NCI-H2196 treated with DMSO at 0.1 percent for 48 hours (cell line): Measurements from ENCODE around the gene PMS2.
"Not testable (repeated sequence)": the region's sequence is repeated elsewhere in the genome, so short reads cannot be mapped to it uniquely, and the experiment has no call there.

ENCODE experiments used
- DNase-seq: peaks from one replicate; lab custom pipeline; 2025; ENCODE audit not compliant: unreplicated experiment; lab: John Stamatoyannopoulos, UW

Gene PMS2, protein sequence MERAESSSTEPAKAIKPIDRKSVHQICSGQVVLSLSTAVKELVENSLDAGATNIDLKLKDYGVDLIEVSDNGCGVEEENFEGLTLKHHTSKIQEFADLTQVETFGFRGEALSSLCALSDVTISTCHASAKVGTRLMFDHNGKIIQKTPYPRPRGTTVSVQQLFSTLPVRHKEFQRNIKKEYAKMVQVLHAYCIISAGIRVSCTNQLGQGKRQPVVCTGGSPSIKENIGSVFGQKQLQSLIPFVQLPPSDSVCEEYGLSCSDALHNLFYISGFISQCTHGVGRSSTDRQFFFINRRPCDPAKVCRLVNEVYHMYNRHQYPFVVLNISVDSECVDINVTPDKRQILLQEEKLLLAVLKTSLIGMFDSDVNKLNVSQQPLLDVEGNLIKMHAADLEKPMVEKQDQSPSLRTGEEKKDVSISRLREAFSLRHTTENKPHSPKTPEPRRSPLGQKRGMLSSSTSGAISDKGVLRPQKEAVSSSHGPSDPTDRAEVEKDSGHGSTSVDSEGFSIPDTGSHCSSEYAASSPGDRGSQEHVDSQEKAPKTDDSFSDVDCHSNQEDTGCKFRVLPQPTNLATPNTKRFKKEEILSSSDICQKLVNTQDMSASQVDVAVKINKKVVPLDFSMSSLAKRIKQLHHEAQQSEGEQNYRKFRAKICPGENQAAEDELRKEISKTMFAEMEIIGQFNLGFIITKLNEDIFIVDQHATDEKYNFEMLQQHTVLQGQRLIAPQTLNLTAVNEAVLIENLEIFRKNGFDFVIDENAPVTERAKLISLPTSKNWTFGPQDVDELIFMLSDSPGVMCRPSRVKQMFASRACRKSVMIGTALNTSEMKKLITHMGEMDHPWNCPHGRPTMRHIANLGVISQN

GRCh38 chr7:6008668-6009611, at the start of gene PMS2, which contains the start of gene AIMP2:
PMS2 (minus strand) TSS chr7:6009049; CDS start chr7:6009019, 30 bp downstream.
AIMP2 (plus strand) TSS chr7:6009272; CDS start chr7:6009364, 92 bp downstream.
- DNase-seq: peak; percentile 95

DNA sequence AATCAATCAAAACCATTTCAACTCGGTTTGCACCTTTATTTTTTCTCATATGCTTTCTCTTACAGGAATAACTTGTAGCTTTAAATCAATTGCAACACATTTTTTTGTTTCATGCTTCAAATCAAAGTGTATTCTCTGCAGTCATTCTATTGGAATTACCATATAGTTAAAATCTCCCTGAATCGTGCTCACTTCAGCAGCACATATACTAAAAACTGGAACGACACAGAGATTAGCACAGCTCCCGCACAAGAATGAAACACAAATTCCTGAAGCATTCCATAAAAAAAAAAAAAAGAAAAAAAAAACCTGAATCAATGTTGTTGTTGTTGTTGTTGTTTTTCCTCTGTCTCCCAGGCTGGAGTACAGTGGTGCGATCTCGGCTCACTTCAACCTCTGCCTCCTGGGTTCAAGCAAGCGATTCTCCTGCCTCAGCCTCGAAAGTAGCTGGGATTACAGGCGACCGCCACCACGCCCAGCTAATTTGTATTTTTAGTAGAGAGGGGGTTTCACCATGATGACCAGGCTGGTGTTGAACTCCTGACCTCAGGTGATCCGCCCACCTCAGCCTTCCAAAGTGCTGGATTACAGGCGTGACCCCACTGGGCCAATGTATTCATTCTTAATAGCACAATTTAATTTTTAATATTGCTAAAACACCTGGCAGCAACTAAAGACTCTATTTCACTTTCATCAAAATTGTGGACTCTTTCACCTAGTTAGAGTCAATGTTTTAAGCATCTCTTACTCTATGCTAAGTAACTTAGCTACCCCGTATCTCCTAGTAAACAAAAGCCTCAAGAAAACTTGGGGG, 48.7 kb upstream of the PMS2 start:
- DNase-seq: no peak

- DNase-seq: no peak
Observed at GRCh38 chr7:6056616-6057015, 47.8 kb upstream of the PMS2 start.

DNA sequence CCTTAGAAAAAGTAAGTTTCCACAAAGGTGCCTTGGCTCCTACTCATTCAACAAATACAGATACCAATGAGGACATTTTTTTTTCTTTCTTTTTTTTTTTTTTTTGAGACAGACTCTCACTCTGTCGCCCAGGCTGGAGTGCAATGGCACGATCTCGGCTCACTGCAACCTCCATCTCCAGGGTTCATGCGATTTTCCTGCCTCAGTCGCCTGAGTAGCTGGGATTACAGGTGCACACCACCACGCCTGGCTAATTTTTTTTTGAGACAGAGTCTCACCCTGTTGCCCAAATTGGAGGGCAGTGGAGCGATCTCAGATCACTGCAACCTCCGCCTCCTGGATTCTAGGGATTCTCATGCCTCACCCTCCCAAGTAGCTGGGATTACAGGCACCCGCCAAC, 42.3 kb upstream of the PMS2 start:
- not testable (repeated sequence) for DNase-seq

DNA sequence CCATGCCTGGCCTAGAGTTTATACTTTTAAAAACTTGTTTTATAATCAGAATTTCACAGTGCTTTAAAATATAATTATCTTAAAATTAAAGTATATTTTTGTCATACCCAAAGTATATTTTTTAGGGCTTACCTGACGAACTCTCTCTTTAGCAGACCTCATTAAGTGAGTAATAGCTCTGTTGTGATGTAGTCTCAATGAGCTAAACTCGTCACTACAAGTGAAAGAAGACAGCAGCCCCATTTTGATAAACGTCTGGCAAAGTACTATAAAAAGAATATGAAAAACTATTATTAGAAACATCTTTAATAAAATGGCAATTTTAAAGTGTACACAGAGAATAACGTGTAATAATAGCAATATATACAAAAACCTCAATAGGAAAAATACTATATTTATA, 40.9 kb upstream of the PMS2 start:
- no peak for DNase-seq

DNA sequence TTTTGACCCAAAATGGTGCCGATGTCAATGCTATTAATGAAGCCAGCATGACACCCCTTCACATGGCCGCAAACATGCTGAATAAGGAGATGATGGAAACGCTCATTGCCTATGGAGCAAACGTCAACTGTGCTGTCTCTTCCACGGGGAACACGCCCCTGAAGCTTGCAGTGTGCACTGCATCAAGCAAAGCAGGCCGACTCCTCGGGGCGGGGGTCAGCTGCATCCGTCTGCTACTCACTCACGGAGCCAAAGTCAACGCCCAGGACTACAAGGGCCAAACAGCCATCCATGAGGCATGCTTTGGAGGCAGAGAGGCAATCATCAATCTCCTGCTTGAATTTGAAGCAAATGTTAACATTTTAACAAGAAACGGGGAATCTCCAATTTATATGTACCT, 26.8 kb upstream of the PMS2 start:
- DNase-seq: no peak

DNA sequence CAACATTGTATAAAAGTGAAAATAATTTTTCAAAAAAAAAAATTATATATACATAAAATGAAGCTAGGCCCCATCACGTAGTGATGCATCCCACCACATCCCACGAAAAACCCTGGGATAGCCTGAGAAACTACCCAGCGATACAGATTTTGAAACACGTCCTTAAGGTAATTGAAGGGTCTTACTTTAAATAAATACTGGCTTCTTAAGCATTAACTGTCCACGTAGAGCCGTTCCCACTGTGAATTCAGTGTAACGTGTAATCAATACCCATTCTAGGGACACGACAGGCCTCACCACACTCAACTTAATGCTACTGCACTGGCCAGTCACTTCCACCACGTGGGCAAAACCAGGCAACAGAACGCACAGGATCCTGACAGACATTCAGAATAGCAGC, 26.3 kb upstream of the PMS2 start:
- no peak for DNase-seq

DNA sequence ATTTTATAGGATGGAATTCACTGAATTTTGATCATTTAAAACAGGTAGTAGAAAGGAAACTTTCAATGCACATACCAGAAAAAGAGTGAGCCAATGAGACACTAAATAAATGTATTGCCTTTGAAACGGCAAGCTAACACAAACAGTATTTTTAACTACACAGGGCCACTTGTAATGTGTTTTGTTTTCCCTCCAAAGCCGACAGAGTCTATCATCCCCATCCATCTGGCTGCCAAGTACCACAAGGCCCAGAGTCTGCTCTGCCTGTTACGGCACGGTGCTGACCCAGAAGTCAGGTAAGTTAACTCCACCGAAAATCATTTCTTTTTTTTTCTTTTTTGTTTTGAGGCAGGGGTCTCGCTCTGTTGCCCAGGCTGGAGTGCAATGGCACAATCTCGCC, 23.8 kb upstream of the PMS2 start:
- no peak for DNase-seq

GRCh38 chr7:6032167-6032566, 23.3 kb upstream of the PMS2 start:
- no peak for DNase-seq

- no peak for DNase-seq
Observed at GRCh38 chr7:6031567-6031966, 22.7 kb upstream of the PMS2 start.

GRCh38 chr7:6030988-6031387, 22.1 kb upstream of the PMS2 start, which contains the start of gene ANKRD61:
ANKRD61 (plus strand) TSS chr7:6031376; CDS start chr7:6031376, 0 bp downstream.
- DNase-seq: no peak

GRCh38 chr7:6028563-6028962, 19.7 kb upstream of the PMS2 start:
- no peak for DNase-seq

DNA sequence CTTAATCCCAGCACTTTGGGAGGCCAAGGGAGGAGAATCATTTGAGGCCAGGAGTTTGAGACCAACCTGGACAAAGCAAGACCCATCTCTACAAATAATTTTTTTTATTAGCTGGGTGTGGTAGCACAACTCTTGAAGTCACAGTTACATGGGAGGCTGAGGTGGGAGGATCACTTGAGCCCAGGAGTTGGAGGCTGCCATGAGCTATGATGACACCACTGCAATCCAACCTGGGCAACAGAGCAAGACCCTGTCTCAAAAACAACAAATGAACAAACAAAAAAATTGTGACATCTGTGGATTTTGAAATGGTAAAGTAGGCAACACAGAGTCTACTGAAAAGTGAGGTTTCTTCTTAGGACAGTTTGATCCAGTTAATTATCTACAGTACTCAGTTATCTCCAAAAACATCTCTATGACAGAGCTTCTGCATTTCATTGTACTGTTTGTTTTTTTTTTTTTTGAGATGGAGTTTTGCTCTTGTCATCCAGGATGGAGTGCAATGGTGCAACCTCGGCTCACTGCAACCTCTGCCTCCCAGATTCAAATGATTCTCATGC, 19.0 kb upstream of the PMS2 start:
- DNase-seq: no peak

DNA sequence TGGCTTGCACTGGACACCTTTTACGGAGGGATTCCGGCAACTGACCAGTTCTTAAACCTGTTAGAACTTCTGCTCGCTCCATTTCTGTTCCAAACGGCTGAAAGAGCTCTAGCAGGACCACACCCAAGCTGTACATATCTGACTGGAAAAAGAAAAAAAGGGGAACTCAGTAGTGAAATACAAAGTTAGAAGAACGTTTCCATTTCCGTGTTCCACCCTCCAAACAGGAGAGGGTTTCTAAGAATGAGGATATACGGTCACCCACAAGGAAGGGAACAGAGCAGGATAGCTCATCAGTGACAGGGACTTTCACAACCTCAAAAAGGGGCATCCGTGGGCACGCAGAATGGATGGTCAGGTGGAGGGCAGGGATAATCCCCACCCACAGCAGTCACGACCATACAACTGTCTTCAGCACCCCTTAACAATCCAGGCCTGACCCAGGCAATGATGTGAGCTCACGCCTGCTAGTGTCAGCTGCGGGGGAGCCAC, 18.0 kb upstream of the PMS2 start:
- no peak for DNase-seq

DNA sequence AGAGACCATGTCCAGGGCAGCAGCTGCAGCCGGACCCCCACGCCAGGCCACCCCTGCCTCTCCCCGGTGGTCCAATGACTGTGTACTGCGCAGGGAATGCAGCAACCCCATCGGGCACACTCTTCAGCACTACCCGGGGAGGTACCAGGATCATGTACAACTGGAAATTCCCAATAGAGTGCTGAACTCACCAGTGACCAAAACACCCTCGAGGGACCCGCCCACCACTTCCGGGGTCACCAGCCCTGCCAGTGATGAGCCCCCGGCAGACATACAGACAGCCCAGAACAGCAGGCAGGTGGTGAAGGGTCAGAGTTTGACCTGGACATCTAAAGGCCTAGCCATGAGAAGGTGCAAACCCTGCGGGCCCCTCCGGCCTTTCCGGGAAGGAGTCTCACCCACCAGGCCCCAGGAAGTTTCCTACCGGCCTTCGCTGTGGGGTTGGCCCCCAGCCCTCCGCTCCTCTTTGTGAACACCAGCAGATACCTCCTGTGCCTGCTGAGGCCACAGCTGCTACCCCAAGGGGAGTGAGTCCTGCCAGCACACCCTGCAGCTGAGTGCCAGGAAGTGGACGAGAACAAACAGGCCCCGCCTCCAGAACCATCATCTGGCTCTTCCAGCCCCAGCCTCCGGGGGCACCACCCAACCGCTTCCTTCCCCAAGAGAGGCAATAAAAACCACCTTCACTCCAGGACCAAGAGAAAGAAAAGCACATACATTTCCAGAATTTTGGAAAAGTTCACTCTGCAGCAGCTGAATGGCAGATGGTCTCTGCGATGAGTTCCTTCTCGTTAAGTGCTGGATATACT, 17.4 kb upstream of the PMS2 start:
- peak; percentile 81 for DNase-seq

- DNase-seq: no peak
Observed at GRCh38 chr7:6023974-6024435, 15.2 kb upstream of the PMS2 start.

DNA sequence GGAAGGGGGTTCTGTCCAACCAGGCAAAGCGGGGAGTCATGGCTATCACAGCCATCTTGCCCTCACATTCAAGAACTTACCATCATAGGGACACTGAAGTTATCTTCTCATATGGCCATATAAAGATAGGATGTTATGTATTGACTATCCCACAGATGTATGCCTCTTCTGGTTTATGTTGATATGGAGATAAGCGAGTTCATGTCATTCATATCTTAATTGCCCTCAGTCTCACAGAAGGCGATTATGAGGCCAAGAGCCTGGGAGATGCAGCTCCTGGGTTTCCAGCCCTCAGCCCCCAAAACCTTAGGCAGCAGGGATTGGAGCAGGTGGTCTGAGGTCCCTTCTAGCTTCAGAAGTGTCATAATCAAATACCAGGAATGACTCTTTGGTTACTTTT, 13.9 kb upstream of the PMS2 start:
- DNase-seq: no peak
